Measurements from ENCODE around the gene TEX22. TPM values are rescaled to one million over a fixed set of nuclear protein-coding genes. Genes with fewer than 3 reads are reported as not detected.

TEX22 gene
- total RNA-seq, 2 experiments from 2014 or later = 1.2 to 2.2 TPM

- no peak for TF ChIP-seq CTCF (IDR thresholded peaks at IDR 0.05)
- Mint-ChIP-seq H3K4me1 (ENCODE audit: low read depth) (peaks cover 2% of the 10 kb centered on the region), H3K4me3 (no peak overlapping the region), H3K9me3 (no peaks in the 10 kb centered on the region), H3K36me3 (ENCODE audit: low read depth) (peaks cover 16% of the 10 kb centered on the region), H3K27me3 (no peaks in the 10 kb centered on the region), H3K27ac (no peak overlapping the region)
- POLR2A ChIA-PET = no interaction called here
- ATAC-seq (no peak), DNase-seq (no peak)
- intact Hi-C loops (cut with micrococcal nuclease) = no loop called here
- CTCF ChIA-PET = interaction anchor here (1.0 to 1.5 kb wide), 2 partner anchors 37 to 82 kb away, joined by 3 to 5 read pairs; no protein-coding TSS in a partner anchor
Observed at GRCh38 chr14:105452963-105453362, 54.6 kb downstream of the TEX22 start.

DNA sequence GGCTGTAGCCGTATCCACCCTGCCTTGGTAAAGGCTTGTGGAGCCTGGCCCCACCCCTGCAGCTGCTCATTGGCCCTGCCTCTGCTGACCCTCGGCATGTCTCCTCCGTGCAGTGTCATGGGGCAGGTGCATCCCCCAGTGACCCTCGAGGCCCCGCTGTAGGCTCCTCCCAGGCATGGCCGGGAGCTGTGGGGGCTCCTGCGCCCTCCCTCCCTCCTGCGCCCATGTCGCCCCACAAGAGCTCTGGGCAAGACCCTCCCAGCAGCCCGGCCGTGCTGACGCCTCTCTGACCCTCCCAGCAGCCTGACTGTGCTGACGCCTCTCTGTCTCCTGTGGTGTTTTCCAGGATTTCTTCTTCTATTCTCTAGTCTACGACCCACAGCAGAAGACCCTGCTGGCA is 55.5 kb downstream of the TEX22 start:
- DNase-seq = no peak
- peaks cover 16% of the 10 kb centered on the region for H3K36me3 Mint-ChIP-seq (ENCODE audit: low read depth)
- no peaks in the 10 kb centered on the region for H3K27me3 Mint-ChIP-seq
- intact Hi-C loops (cut with micrococcal nuclease) = no loop called here
- ChIA-PET CTCF (interaction anchor here (1.0 to 1.5 kb wide), 2 partner anchors 27 to 83 kb away, joined by 3 to 5 read pairs; no protein-coding TSS in a partner anchor), POLR2A (no interaction called here)
- TF ChIP-seq CTCF (IDR thresholded peaks at IDR 0.05) = no peak
- no peak overlapping the region for H3K4me3 Mint-ChIP-seq
- ATAC-seq = no peak
- H3K27ac Mint-ChIP-seq = no peak overlapping the region
- no peaks in the 10 kb centered on the region for H3K9me3 Mint-ChIP-seq
- H3K4me1 Mint-ChIP-seq (ENCODE audit: low read depth) = peaks cover 2% of the 10 kb centered on the region

- Mint-ChIP-seq H3K9me3 (no peaks in the 10 kb centered on the region), H3K36me3 (ENCODE audit: low read depth) (peaks cover 16% of the 10 kb centered on the region), H3K27me3 (no peaks in the 10 kb centered on the region), H3K4me3 (no peak overlapping the region), H3K4me1 (ENCODE audit: low read depth) (peaks cover 2% of the 10 kb centered on the region), H3K27ac (no peak overlapping the region)
- intact Hi-C loops (cut with micrococcal nuclease) = no loop called here
- ChIA-PET CTCF (no interaction called here), POLR2A (no interaction called here)
- TF ChIP-seq CTCF (IDR thresholded peaks at IDR 0.05) = no peak
- DNase-seq (no peak), ATAC-seq (no peak)
Observed at GRCh38 chr14:105455086-105455640, 56.8 kb downstream of the TEX22 start.

DNA sequence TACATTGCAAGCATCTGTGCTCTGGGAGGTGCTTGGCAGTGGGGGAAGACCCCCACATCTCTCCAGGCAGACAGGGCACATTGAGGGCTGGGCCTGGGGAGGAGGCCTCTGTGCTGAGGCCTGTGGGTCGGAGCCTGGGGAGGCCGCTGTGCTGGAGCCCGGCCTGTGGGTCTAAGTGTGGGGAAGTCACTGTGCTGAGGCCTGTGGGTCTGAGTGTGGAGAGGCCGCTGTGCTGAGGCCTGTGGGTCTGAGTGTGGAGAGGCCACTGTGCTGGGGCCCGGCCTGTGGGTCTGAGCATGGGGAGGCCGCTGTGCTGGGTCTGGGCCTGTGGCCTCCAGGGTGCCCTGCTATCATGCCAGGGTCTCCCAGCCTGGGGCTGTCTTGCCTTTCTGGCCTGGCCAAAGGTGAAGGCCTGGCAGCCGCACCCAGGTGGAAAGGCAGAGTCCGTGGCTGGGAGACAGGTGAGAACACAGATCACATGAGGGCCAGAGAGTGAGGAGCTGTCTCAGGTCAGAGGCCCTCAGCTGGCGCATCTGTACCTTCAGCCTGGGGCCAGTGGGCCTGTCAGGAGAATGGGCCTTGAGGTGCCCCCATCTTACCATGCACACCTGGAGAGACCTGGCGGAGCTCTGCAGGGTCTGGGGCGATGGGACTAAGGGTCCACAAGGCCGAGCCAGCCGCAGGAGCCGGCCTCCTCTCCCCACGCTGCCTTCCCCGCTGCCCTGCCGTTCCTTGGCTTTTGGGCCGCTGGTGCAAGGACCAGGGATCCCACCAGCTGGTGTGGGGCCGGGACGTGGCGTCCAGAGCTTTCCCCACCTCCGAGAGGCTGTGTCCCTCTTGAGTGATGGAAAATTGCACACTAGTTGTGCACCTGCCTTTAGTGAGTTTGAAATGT is 57.7 kb downstream of the TEX22 start:
- no peak for TF ChIP-seq CTCF (IDR thresholded peaks at IDR 0.05)
- ChIA-PET POLR2A (no interaction called here), CTCF (no interaction called here)
- no peak for DNase-seq
- H3K4me1 Mint-ChIP-seq (ENCODE audit: low read depth) = peaks cover 2% of the 10 kb centered on the region
- intact Hi-C loops (cut with micrococcal nuclease) = no loop called here
- H3K27ac Mint-ChIP-seq = no peak overlapping the region
- H3K36me3 Mint-ChIP-seq (ENCODE audit: low read depth) = peaks cover 16% of the 10 kb centered on the region
- H3K4me3 Mint-ChIP-seq = no peak overlapping the region
- no peaks in the 10 kb centered on the region for H3K9me3 Mint-ChIP-seq
- no peaks in the 10 kb centered on the region for H3K27me3 Mint-ChIP-seq
- ATAC-seq = no peak
